ENCODE measurements around the gene CDIPT.
"Not testable (repeated sequence)": the region's sequence is repeated elsewhere in the genome, so short reads cannot be mapped to it uniquely, and the experiment has no call there.

Gene CDIPT

GRCh38 chr16:29833219-29833618 lies 29.8 kb downstream of the CDIPT start:
- in situ Hi-C loops (cut with MboI; ENCODE audit: low sequenced_read_pairs) = not testable (repeated sequence)

DNA sequence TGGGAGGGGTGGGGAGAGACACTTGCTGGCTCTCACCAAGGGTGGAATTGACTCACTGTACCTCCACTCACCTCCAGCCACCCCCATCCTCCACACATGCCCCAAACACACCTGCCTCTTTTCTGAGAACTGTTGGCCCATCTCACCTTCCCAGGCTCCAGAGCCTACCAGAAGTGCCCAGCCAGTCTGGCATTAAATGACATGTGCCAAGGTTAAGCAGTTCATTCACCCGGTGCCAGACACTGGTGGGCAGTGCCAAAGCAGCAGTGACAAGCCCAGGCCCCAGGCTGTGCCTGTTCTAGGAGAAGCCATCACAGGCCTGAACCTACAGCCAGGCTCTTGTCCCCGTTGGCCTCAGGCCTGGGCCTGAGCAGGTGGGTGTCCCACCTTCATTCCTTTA lies 31.5 kb downstream of the CDIPT start:
- in situ Hi-C loops (cut with MboI; ENCODE audit: low sequenced_read_pairs) = no loop called here

GRCh38 chr16:29830774-29831173 lies 32.3 kb downstream of the CDIPT start:
- in situ Hi-C loops (cut with MboI; ENCODE audit: low sequenced_read_pairs) = no loop called here

GRCh38 chr16:29826342-29826695 lies 36.7 kb downstream of the CDIPT start:
- in situ Hi-C loops (cut with MboI; ENCODE audit: low sequenced_read_pairs) = no loop called here

- in situ Hi-C loops (cut with MboI; ENCODE audit: low sequenced_read_pairs) = no loop called here
These were observed 37.6 kb downstream of the CDIPT start for GRCh38 chr16:29825145-29826044.

DNA sequence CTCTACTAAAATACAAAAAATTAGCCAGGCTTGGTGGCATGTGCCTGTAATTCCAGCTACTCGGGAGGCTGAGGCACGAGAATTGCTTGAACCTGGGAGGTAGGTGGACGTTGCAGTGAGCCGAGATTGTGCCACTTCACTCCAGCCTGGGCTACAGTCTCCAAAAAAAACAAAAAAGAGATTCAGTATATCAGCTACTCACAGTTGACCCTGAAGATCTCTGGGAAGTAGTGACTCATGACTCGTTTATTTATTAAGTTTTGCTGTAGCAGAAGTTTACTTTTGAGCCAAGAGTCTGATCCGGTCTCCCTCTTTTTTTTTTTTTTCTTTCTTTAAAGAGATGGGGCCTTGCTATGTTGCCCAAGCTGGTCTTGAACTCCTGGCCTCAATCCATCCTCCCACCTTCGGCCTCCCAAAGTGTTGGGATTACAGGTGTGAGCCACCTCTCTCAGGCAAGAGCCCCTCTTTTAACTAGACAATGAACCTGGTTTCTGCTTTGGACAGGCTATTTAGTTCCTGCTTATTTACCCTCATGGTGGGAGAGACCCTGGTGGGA lies 38.4 kb downstream of the CDIPT start:
- in situ Hi-C loops (cut with MboI; ENCODE audit: low sequenced_read_pairs) = no loop called here

DNA sequence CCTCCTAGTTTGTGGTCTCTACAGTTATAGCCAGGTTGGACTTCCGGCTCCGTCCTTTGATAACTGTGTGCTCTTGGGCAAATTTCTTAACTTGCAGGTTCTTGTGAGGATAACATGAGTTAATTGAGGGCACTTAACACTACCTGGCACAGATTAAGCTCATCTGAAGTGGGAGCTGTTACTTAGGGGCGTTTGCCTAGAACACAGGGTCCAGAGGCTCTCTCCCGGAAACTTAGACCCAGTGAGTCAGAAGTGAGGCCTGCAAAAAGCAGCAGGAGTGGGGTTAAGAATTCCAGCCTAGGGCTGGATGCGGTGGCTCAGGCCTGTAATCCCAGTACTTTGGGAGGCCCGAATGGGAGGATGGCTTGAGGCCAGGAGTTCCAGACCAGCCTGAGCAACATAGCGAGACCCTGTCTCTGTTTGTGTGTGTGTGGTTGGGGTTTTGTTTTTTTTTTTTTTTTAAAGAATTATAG lies 41.3 kb downstream of the CDIPT start:
- in situ Hi-C loops (cut with MboI; ENCODE audit: low sequenced_read_pairs) = no loop called here

- in situ Hi-C loops (cut with MboI; ENCODE audit: low sequenced_read_pairs) = no loop called here
These were observed 42.0 kb downstream of the CDIPT start for GRCh38 chr16:29820730-29821642.

DNA sequence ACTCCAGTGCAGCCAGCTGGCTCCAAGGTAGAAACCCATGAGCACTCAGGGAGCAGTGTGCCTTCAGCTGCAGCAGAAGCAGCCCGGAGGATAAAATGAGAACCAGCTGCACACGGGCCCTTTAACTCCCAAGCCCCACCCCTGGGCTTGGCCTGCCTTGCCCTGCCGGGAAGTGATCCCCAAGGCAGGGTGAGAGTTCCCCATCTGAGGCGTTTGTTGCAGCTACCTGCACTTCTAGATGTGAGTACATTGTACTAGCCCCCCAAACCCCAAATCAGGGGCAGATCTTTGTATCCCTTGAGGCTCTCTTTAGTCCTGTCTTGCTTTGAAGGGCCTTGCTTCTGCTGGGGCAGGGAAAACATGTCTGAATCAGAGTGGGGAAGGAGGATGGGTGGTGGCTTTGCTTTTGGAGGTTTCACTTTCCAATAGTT lies 42.7 kb downstream of the CDIPT start, which contains the start of gene MVP:
Gene MVP, plus strand, starts transcription at position 192 of the 431 bp plus-strand sequence. CDS start 10,088 bp downstream, outside the sequence.
- in situ Hi-C loops (cut with MboI; ENCODE audit: low sequenced_read_pairs) = no loop called here

- in situ Hi-C loops (cut with MboI; ENCODE audit: low sequenced_read_pairs) = no loop called here
These were observed 43.5 kb downstream of the CDIPT start for GRCh38 chr16:29819506-29819905.

GRCh38 chr16:29818082-29818481 lies 44.9 kb downstream of the CDIPT start:
- in situ Hi-C loops (cut with MboI; ENCODE audit: low sequenced_read_pairs) = no loop called here

- in situ Hi-C loops (cut with MboI; ENCODE audit: low sequenced_read_pairs) = no loop called here
These were observed 46.2 kb downstream of the CDIPT start for GRCh38 chr16:29816694-29817441.

DNA sequence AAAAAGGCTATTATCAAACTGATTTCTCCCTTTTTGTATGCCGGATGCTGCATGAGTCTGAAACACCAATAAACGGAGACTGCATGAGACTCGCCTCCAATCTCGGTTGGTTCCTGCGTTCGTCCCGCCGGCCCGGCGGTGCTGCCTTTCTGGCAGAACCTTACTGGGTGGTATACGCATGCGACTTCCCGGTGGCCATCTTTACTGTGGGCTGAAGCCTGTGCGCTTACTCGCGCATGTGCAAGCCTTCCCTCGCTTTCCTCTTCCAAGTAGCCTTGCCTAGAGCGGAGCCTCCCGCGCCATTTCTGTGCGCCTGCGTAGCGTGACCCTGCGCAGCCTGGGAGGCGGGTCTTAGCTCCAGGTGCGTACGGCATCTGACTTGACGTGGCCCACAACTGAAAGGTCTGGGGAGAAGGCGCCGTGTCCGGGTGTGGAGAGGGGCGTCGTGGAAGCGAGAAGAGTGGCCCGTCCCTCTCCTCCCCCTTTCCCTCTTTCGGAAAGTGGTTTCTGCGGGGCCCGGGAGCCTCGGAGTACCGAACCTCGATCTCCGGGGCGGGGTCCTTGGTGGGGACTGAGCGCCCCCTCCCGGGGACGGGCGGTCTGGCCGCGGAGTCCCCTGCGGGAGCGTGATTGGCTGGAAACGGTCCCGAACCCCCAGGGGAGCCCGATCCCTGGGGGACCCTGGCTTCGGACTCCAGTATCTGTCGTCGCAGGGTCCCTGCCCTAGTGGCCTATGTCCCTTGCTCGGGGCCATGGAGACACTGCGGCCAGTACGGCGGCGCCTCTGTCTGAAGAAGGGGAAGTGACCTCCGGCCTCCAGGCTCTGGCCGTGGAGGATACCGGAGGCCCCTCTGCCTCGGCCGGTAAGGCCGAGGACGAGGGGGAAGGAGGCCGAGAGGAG lies 47.0 kb downstream of the CDIPT start, which contains the start of gene PAGR1:
Gene PAGR1, plus strand, starts transcription at position 360 of the 901 bp plus-strand sequence. Its CDS starts 374 bp downstream, at position 734.
- in situ Hi-C loops (cut with MboI; ENCODE audit: low sequenced_read_pairs) = no loop called here

GRCh38 chr16:29815032-29815721 lies 47.8 kb downstream of the CDIPT start:
- in situ Hi-C loops (cut with MboI; ENCODE audit: low sequenced_read_pairs) = no loop called here

- in situ Hi-C loops (cut with MboI; ENCODE audit: low sequenced_read_pairs) = no loop called here
These were observed 48.4 kb downstream of the CDIPT start for GRCh38 chr16:29814592-29814991.

GRCh38 chr16:29813644-29814562 lies 49.1 kb downstream of the CDIPT start:
- in situ Hi-C loops (cut with MboI; ENCODE audit: low sequenced_read_pairs) = no loop called here

DNA sequence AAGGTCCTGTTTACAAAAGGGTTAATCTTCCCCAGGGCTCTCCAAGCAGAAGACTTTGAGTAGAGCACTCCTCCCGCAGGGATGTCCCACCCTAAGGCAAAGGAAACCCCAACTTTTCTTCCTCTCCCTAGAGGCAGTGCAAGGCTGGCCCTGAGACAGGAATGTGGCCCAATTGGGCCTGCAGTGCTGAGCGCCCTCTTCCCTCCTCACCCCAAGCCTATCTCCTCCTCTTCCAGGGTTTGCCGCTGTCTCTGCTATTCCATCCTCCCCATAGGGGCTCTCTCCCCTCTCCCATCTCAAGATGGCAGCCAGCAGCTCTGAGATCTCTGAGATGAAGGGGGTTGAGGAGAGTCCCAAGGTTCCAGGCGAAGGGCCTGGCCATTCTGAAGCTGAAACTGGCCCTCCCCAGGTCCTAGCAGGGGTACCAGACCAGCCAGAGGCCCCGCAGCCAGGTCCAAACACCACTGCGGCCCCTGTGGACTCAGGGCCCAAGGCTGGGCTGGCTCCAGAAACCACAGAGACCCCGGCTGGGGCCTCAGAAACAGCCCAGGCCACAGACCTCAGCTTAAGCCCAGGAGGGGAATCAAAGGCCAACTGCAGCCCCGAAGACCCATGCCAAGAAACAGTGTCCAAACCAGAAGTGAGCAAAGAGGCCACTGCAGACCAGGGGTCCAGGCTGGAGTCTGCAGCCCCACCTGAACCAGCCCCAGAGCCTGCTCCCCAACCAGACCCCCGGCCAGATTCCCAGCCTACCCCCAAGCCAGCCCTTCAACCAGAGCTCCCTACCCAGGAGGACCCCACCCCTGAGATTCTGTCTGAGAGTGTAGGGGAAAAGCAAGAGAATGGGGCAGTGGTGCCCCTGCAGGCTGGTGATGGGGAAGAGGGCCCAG lies 50.0 kb downstream of the CDIPT start:
- in situ Hi-C loops (cut with MboI; ENCODE audit: low sequenced_read_pairs) = no loop called here

All from HL-60/S4 treated with retinoic acid at 250 ng/mL for 4 days and 3 days (cell line).